NCI-H526 treated with DMSO at 0.1 percent for 48 hours (cell line): ENCODE data around the gene MRPL1.
"Not testable (repeated sequence)": the region's sequence is repeated elsewhere in the genome, so short reads cannot be mapped to it uniquely, and the experiment has no call there.

Experiments
- DNase-seq: peaks from one replicate; lab custom pipeline; 2025; lab: John Stamatoyannopoulos, UW

MRPL1 gene

GRCh38 chr4:77849278-77849965 is 13.2 kb upstream of the MRPL1 start:
- no peak for DNase-seq

GRCh38 chr4:77852892-77853495 is 9.6 kb upstream of the MRPL1 start:
- DNase-seq: no peak

- no peak for DNase-seq
Measured at GRCh38 chr4:77854431-77855111, 8.1 kb upstream of the MRPL1 start.

- no peak for DNase-seq
Measured at GRCh38 chr4:77856152-77856551, 6.5 kb upstream of the MRPL1 start.

- DNase-seq: no peak
Measured at GRCh38 chr4:77859256-77859655, 3.4 kb upstream of the MRPL1 start.

GRCh38 chr4:77861495-77861894 is 1.1 kb upstream of the MRPL1 start:
- no peak for DNase-seq

- not testable (repeated sequence) for DNase-seq
Measured at GRCh38 chr4:77863341-77863740, 711 bp downstream of the MRPL1 start.

- no peak for DNase-seq
Measured at GRCh38 chr4:77865259-77865658, 2.6 kb downstream of the MRPL1 start.

- DNase-seq: no peak
Measured at GRCh38 chr4:77872723-77873445, 10.3 kb downstream of the MRPL1 start.

GRCh38 chr4:77877167-77877566 is 14.5 kb downstream of the MRPL1 start:
- no peak for DNase-seq

GRCh38 chr4:77877771-77878565 is 15.3 kb downstream of the MRPL1 start:
- no peak for DNase-seq

- DNase-seq: no peak
Measured at GRCh38 chr4:77880784-77881183, 18.2 kb downstream of the MRPL1 start.

GRCh38 chr4:77881460-77882295 is 19.0 kb downstream of the MRPL1 start:
- no peak for DNase-seq

- DNase-seq: no peak
Measured at GRCh38 chr4:77893451-77893850, 30.8 kb downstream of the MRPL1 start.

GRCh38 chr4:77899607-77900006 is 37.0 kb downstream of the MRPL1 start:
- no peak for DNase-seq

- DNase-seq: no peak
Measured at GRCh38 chr4:77903186-77903585, 40.6 kb downstream of the MRPL1 start.

- DNase-seq: no peak
Measured at GRCh38 chr4:77905651-77906263, 43.1 kb downstream of the MRPL1 start.

- DNase-seq: no peak
Measured at GRCh38 chr4:77910676-77911075, 48.0 kb downstream of the MRPL1 start.

- no peak for DNase-seq
Measured at GRCh38 chr4:77911091-77911490, 48.5 kb downstream of the MRPL1 start.

- no peak for DNase-seq
Measured at GRCh38 chr4:77911842-77912450, 49.3 kb downstream of the MRPL1 start.
